Kidney (tissue), 14 donors: ENCODE data around the gene CD36. TPM values are rescaled to one million over a fixed set of nuclear protein-coding genes. Genes with fewer than 3 reads are reported as not detected.

Experiments used
- DNase-seq, 5 donors: peaks; one replicate each; pipeline ENCODE4 v3.0.0-alpha.2; 2013 to 2020
- FAIRE-seq: peaks from 2 replicates; lab custom pipeline; 2012; peaks lifted over from hg19 to GRCh38; lab: Jason Lieb, UNC
- H3K27ac ChIP-seq, 2 donors: one replicate each; pipeline ENCODE4 v1.7.0; 2013; ENCODE audit warnings: low read depth in 2 of 2, low read length in 2 of 2, inconsistent platforms in 1 of 2
- H3K27me3 ChIP-seq: one replicate; pipeline ENCODE4 v1.7.1; 2013; ENCODE audit warnings: low read length, inconsistent platforms; ENCODE audit not compliant: control insufficient read depth, insufficient read depth
- H3K36me3 ChIP-seq, 3 donors: one replicate each; pipeline versions ENCODE4 v1.7.0 to v1.7.1; 2013; ENCODE audit warnings: low read length in 3 of 3, control low read depth in 1 of 3, inconsistent platforms in 1 of 3; ENCODE audit not compliant: insufficient read depth in 3 of 3, control insufficient read depth in 2 of 3
- H3K4me1 ChIP-seq, 3 donors: one replicate each; pipeline versions ENCODE4 v1.7.0 to v1.7.1; 2013; ENCODE audit warnings: low read length in 3 of 3, inconsistent platforms in 1 of 3, low read depth in 1 of 3; ENCODE audit not compliant: control insufficient read depth in 2 of 3, insufficient read depth in 2 of 3
- H3K4me3 ChIP-seq, 3 donors: one replicate each; pipeline versions ENCODE4 v1.7.0 to v1.8.1; 2013; ENCODE audit warnings: low read length in 3 of 3, control low read depth in 1 of 3, inconsistent platforms in 1 of 3
- H3K9ac ChIP-seq, 3 donors: one replicate each; pipeline versions ENCODE4 v1.7.0 to v1.7.1; 2013; ENCODE audit warnings: low read length in 3 of 3, control low read depth in 1 of 3, inconsistent platforms in 1 of 3
- H3K9me3 ChIP-seq, 3 donors: one replicate each; pipeline versions ENCODE4 v1.7.0 to v1.7.1; 2013; ENCODE audit warnings: low read length in 3 of 3, control low read depth in 1 of 3, inconsistent platforms in 1 of 3; ENCODE audit not compliant: control insufficient read depth in 2 of 3, insufficient read depth in 1 of 3
- CTCF ChIP-seq: IDR thresholded peaks from 3 replicates; pipeline ENCODE4 v1.5.1; 2012; ENCODE audit warnings: mild to moderate bottlenecking, moderate library complexity, borderline replicate concordance; ENCODE audit not compliant: insufficient read depth; ENCODE audit errors: extremely low read depth
- intact Hi-C: fragments of 100-400 bp; cut with DNase I; formaldehyde crosslinking; loops from one replicate; pipeline ENCODE4 v1.11.1; 2022
- polyA plus RNA-seq: library from polyadenylated mRNA; stranded (reverse); fragments of 350-450 nt; fragmentation: Illumina TruSeq; extraction: RNeasy Lipid Tissue Mini Kit (QIAGEN cat#74804); gene quantifications from one replicate; pipeline ENCODE4 v1.2.3, GENCODE V29; 2014; ENCODE audit warnings: low read depth, low replicate concordance; ENCODE audit not compliant: insufficient read depth
- total RNA-seq: library from RNA; stranded (reverse); fragmentation: NEBNext Ultra II Directional; extraction: Animal tissue kit (Norgen Biotek cat#: 25700); gene quantifications from one replicate; pipeline ENCODE4 v1.2.1, GENCODE V29; 2021
- donor health status: control.
- donor health status: control.
- donor health status: control.
- donor health status: control.
- donor health status: control.
- donor health status: DM: yes; HTN: yes; CAD: no.
- donor health status: Normal renal cell carcinoma (clear cell type).

CD36 gene
- total and polyA plus RNA-seq, 2 donors from 2014 or later, result 6.7 to 10.0 TPM

GRCh38 chr7:80707318-80707717, 68.9 kb downstream of the CD36 start:
- no peak for DNase-seq
- no peak for TF ChIP-seq CTCF
- Histone ChIP-seq H3K4me3 (no peak overlapping the region), H3K4me1 (no peaks in the 10 kb centered on the region), H3K9me3 (no peaks in the 10 kb centered on the region), H3K27me3 (no peaks in the 10 kb centered on the region), H3K27ac (no peak overlapping the region), H3K9ac (no peak overlapping the region), H3K36me3 (no peaks in the 10 kb centered on the region)
- no peak for FAIRE-seq
- intact Hi-C loops, result no loop called here

- FAIRE-seq (no peak), DNase-seq (no peak)
- TF ChIP-seq CTCF, result no peak
- no peaks in the 10 kb centered on the region for H3K27me3 ChIP-seq
- H3K4me1 ChIP-seq, result no peaks in the 10 kb centered on the region
- H3K9me3 ChIP-seq, result no peaks in the 10 kb centered on the region
- no peaks in the 10 kb centered on the region for H3K36me3 ChIP-seq
- intact Hi-C loops, result no loop called here
- no peak overlapping the region for H3K27ac ChIP-seq
- H3K4me3 ChIP-seq, result no peak overlapping the region
- H3K9ac ChIP-seq, result no peak overlapping the region
These were observed 69.7 kb downstream of the CD36 start for GRCh38 chr7:80708123-80708522.

DNA sequence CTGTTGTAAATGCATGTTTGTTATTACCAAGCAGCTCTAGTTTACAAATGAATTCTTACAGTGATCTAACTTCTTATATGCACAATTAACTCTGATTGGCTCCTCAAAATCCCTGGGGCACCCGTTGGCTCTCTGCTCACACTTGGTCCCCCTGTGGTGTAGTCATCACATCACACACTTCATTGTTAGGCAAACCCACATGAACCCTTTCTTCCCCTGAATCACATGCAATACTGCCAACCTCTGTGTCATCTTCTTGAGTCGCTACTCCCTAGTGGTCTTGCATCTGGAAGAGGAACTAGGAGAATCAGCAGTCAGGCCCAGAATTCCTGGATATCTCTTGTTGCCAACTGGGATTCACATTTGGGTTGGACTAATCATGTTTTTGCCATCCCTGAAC, 73.1 kb downstream of the CD36 start:
- H3K9ac ChIP-seq, result no peak overlapping the region
- intact Hi-C loops, result no loop called here
- FAIRE-seq, result no peak

More for the DNA sequence above, 73.1 kb downstream of the CD36 start:
- H3K9me3 ChIP-seq, result no peaks in the 10 kb centered on the region
- no peaks in the 10 kb centered on the region for H3K4me1 ChIP-seq
- TF ChIP-seq CTCF, result no peak
- DNase-seq, result no peak
- no peaks in the 10 kb centered on the region for H3K27me3 ChIP-seq
- no peaks in the 10 kb centered on the region for H3K36me3 ChIP-seq
- H3K27ac ChIP-seq, result no peak overlapping the region
- H3K4me3 ChIP-seq, result no peak overlapping the region
